Measurements from ENCODE around the gene TTYH3. TPM values are rescaled to one million over a fixed set of nuclear protein-coding genes. Genes with fewer than 3 reads are reported as not detected.

TTYH3 gene
- total RNA-seq, 1 donor from 2014 or later: 237 TPM

GRCh38 chr7:2605608-2606538 lies 25.9 kb upstream of the TTYH3 start:
- peaks cover 47% of the 10 kb centered on the region for H3K4me1 Mint-ChIP-seq
- no peak overlapping the region for H3K4me3 Mint-ChIP-seq
- no peaks in the 10 kb centered on the region for H3K9me3 Mint-ChIP-seq
- no peak for DNase-seq (ENCODE audit: low read depth, low spot score)
- peaks cover 3% of the 10 kb centered on the region for H3K36me3 Mint-ChIP-seq (ENCODE audit: low read depth)
- H3K27me3 Mint-ChIP-seq (ENCODE audit: low read depth): no peaks in the 10 kb centered on the region
- no peak for TF ChIP-seq CTCF (conservative IDR thresholded peaks at IDR 0.05)
- H3K27ac Mint-ChIP-seq (ENCODE audit: unreplicated experiment): no peak overlapping the region

DNA sequence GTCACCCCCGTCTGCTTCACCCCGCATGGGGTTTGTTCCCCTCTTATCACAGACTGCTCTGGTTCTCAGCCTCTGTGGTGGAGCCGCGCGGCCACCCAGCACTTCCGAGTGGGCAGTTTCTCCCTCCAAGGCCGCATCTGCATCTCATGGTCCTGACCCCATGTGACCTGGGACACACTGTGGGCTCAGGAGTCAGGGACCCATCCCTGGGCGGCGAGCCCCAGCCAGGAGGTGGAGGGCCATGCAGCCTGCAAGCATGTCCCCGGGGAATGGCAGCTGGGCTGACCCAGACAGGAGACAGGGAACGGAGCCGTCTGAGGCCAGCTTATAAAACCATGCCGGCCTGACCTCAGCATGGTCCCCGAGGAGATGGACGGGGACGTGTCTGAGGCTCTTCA lies 25.2 kb upstream of the TTYH3 start:
- no peaks in the 10 kb centered on the region for H3K9me3 Mint-ChIP-seq
- TF ChIP-seq CTCF (conservative IDR thresholded peaks at IDR 0.05): no peak
- peaks cover 44% of the 10 kb centered on the region for H3K4me1 Mint-ChIP-seq
- H3K36me3 Mint-ChIP-seq (ENCODE audit: low read depth): peaks cover 3% of the 10 kb centered on the region
- no peak overlapping the region for H3K4me3 Mint-ChIP-seq
- no peaks in the 10 kb centered on the region for H3K27me3 Mint-ChIP-seq (ENCODE audit: low read depth)
- H3K27ac Mint-ChIP-seq (ENCODE audit: unreplicated experiment): no peak overlapping the region
- DNase-seq (ENCODE audit: low read depth, low spot score): no peak

DNA sequence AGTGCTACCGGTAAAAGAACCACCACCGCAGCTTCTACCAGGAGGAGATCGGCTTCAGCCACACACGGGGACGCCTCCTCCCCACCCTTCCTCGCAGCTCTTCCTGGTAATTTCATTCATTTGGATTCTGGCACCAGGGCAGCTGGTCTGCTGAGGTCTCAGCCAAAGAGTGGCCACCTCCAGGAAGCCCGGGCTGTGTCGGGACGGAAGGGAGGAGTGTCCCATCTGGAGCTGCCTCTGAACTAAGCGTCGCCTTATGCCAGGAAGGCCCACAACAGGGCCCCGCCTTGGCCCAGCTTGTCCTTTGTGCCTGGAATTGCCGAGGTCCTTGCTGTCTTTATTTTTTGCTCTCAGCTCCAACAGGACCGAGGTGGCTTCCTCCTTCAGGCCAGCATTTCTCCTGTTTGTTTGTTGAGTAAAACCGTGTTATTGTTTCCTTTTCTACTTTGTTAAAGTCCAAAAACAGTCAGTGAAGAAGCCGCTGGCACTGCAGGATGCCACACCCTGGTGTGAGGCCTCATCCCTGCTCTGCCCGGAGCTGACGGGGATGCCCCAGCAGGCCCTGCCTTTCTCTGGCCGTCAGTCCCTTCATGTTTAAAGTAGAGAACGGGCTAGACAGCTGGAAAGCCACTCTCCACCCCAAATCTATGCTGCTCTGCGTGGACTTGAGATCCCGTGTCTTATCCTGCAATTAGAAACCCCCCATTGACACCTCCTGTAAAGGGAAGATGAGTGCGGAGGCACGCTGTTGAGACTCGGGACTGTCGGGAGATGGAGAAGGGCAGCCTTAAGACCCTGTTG lies 24.5 kb upstream of the TTYH3 start:
- DNase-seq (ENCODE audit: low read depth, low spot score): no peak
- Mint-ChIP-seq H3K27ac (ENCODE audit: unreplicated experiment) (peak overlapping the region; percentile 46), H3K4me3 (no peak overlapping the region)

GRCh38 chr7:2607923-2608904 lies 23.6 kb upstream of the TTYH3 start:
- no peaks in the 10 kb centered on the region for H3K36me3 Mint-ChIP-seq (ENCODE audit: low read depth)
- peak overlapping the region; percentile 50 for H3K27ac Mint-ChIP-seq (ENCODE audit: unreplicated experiment)
- no peak for TF ChIP-seq CTCF (conservative IDR thresholded peaks at IDR 0.05)
- H3K4me3 Mint-ChIP-seq: peak overlapping the region; percentile 56
- peak; percentile 41 for DNase-seq (ENCODE audit: low read depth, low spot score)
- H3K9me3 Mint-ChIP-seq: no peaks in the 10 kb centered on the region
- no peaks in the 10 kb centered on the region for H3K27me3 Mint-ChIP-seq (ENCODE audit: low read depth)
- peaks cover 50% of the 10 kb centered on the region for H3K4me1 Mint-ChIP-seq

More for the DNA sequence above, 24.5 kb upstream of the TTYH3 start:
- Mint-ChIP-seq H3K9me3 (no peaks in the 10 kb centered on the region), H3K4me1 (peaks cover 44% of the 10 kb centered on the region), H3K27me3 (ENCODE audit: low read depth) (no peaks in the 10 kb centered on the region), H3K36me3 (ENCODE audit: low read depth) (no peaks in the 10 kb centered on the region)
- TF ChIP-seq CTCF (conservative IDR thresholded peaks at IDR 0.05): no peak

Measured in neural crest cell (in vitro differentiated cells).